Choroid plexus epithelial cell (primary cell): ENCODE measurements around the gene SCD5.
"Not testable (repeated sequence)": the region's sequence is repeated elsewhere in the genome, so short reads cannot be mapped to it uniquely, and the experiment has no call there.

Experiments used
- DNase-seq: peaks from one replicate; pipeline ENCODE4 v3.0.0-alpha.2; 2010; ENCODE audit warnings: low read depth
- H3K4me3 ChIP-seq: 2 replicates; pipeline ENCODE4 v1.5.1; 2011; ENCODE audit warnings: low read depth, mild to moderate bottlenecking, control low read depth, low read length, moderate library complexity
- CTCF ChIP-seq: conservative IDR thresholded peaks from 2 replicates; pipeline ENCODE4 v1.5.1; 2011; ENCODE audit warnings: low read depth, mild to moderate bottlenecking, control low read depth, inconsistent platforms, low read length, moderate library complexity

SCD5 gene

GRCh38 chr4:82820689-82821088, 22.1 kb upstream of the SCD5 start:
- no peak overlapping the region for H3K4me3 ChIP-seq
- TF ChIP-seq CTCF = no peak
- no peak for DNase-seq

- no peak for DNase-seq
- no peak for TF ChIP-seq CTCF
- H3K4me3 ChIP-seq = no peak overlapping the region
Measured at GRCh38 chr4:82818664-82819662, 20.4 kb upstream of the SCD5 start.

- DNase-seq = not testable (repeated sequence)
Measured at GRCh38 chr4:82816874-82817273, 18.3 kb upstream of the SCD5 start.

GRCh38 chr4:82814034-82814433, 15.4 kb upstream of the SCD5 start:
- TF ChIP-seq CTCF = no peak
- no peak for DNase-seq
- H3K4me3 ChIP-seq = no peak overlapping the region

More at GRCh38 chr4:82816874-82817273, 18.3 kb upstream of the SCD5 start:
- not testable (repeated sequence) for H3K4me3 ChIP-seq

GRCh38 chr4:82811838-82812341, 13.3 kb upstream of the SCD5 start:
- no peak for TF ChIP-seq CTCF
- DNase-seq = peak; percentile 80
- no peak overlapping the region for H3K4me3 ChIP-seq

GRCh38 chr4:82811392-82811791, 12.8 kb upstream of the SCD5 start:
- no peak overlapping the region for H3K4me3 ChIP-seq
- no peak for TF ChIP-seq CTCF
- no peak for DNase-seq

- TF ChIP-seq CTCF = no peak
- DNase-seq = no peak
- H3K4me3 ChIP-seq = no peak overlapping the region
Measured at GRCh38 chr4:82810176-82810575, 11.6 kb upstream of the SCD5 start.
